GM12878 (cell line): Measurements from ENCODE around the gene THRB. TPM values are rescaled to one million over a fixed set of nuclear protein-coding genes. Genes with fewer than 3 reads are reported as not detected.

Experiments used
- ATAC-seq: fragments of 200-7000 bp; cut with Tn5 transposase; 3 replicates; pipeline ENCODE4 v1.9.1; 2020; ENCODE audit warnings: mild to moderate bottlenecking, moderate library complexity
- BruUV-seq: library from RNA; stranded (reverse); fragments of 400-500 nt; replicated peaks from 2 replicates; lab custom pipeline; 2021; lab: Mats Ljungman, UMichigan
- CTCF ChIA-PET: fragments of 300-600 bp; sonication (Branson Sonifier 250); formaldehyde crosslinking; extraction: SDS; loops from one replicate; lab custom pipeline; 2021; ENCODE audit warnings: inconsistent platforms; lab: Yijun Ruan, JAX
- POLR2A ChIA-PET: fragments of 350-600 bp; formaldehyde crosslinking; extraction: SDS; loops from one replicate; lab custom pipeline; 2021; ENCODE audit warnings: inconsistent platforms; lab: Charles Lee
- RAD21 ChIA-PET: fragments of 300-600 bp; sonication (Branson Sonifier 250); formaldehyde crosslinking; loops from one replicate; lab custom pipeline; 2023; ENCODE audit warnings: antibody characterized with exemption; ENCODE audit not compliant: unreplicated experiment; lab: Charles Lee
- SMC1A ChIA-PET: fragments of 300-600 bp; sonication (Branson Sonifier 250); formaldehyde crosslinking; loops from one replicate; lab custom pipeline; 2023; ENCODE audit not compliant: unreplicated experiment, uncharacterized antibody; lab: Charles Lee
- DNase-seq: peaks from one replicate; pipeline ENCODE4 v3.0.0-alpha.2; 2011; ENCODE audit warnings: low read depth, low spot score
- FAIRE-seq: peaks from 3 replicates; lab custom pipeline; 2011; peaks lifted over from hg19 to GRCh38; lab: Jason Lieb, UNC
- H2AFZ ChIP-seq: 2 replicates; pipeline ENCODE4 v1.6.0; 2011; ENCODE audit warnings: low read depth, low read length, control low read depth; ENCODE audit not compliant: control insufficient read depth
- H3K27ac ChIP-seq: 2 replicates; pipeline ENCODE4 v1.5.1; 2011; ENCODE audit warnings: control low read depth; ENCODE audit not compliant: control insufficient read depth, insufficient read depth
- H3K27me3 ChIP-seq, 2 experiments: replicated peaks in 1 of 2; 2 replicates each; pipeline versions ENCODE4 v1.6.0 to v1.6.1; 2011; ENCODE audit warnings: low read length in 1 of 2; ENCODE audit not compliant: control insufficient read depth in 2 of 2, insufficient read depth in 2 of 2
- H3K36me3 ChIP-seq, 2 experiments: 2 replicates each; pipeline ENCODE4 v1.5.1; 2011; ENCODE audit warnings: low read length in 1 of 2; ENCODE audit not compliant: control insufficient read depth in 2 of 2, insufficient read depth in 2 of 2
- H3K4me1 ChIP-seq: 2 replicates; pipeline ENCODE4 v1.6.1; 2011; ENCODE audit warnings: mild to moderate bottlenecking, low read length, moderate library complexity, mixed read lengths; ENCODE audit not compliant: control insufficient read depth, insufficient read depth
- H3K4me2 ChIP-seq: 2 replicates; pipeline ENCODE4 v1.6.0; 2011; ENCODE audit warnings: control low read depth; ENCODE audit not compliant: control insufficient read depth, insufficient read depth
- H3K4me3 ChIP-seq: fragments of 200-600 bp; sonication (generic); 2 replicates; pipeline ENCODE4 v1.5.1; 2016
- H3K79me2 ChIP-seq: 2 replicates; pipeline ENCODE4 v1.6.0; 2011; ENCODE audit warnings: low read length; ENCODE audit not compliant: control insufficient read depth, insufficient read depth
- H3K9ac ChIP-seq: 2 replicates; pipeline ENCODE4 v1.8.0; 2011; ENCODE audit warnings: low read length, control low read depth, mixed read lengths; ENCODE audit not compliant: control insufficient read depth, insufficient read depth
- H3K9me3 ChIP-seq: replicated peaks from 3 replicates; pipeline ENCODE4 v1.5.1; 2011; ENCODE audit warnings: mild to moderate bottlenecking, low read length; ENCODE audit not compliant: control insufficient read depth, insufficient read depth
- H4K20me1 ChIP-seq: 2 replicates; pipeline ENCODE4 v1.6.0; 2011; ENCODE audit not compliant: control insufficient read depth, insufficient read depth
- BHLHE40 ChIP-seq, 2 experiments: fragments of 450-650 bp in 1 of 2; IDR thresholded peaks; 2 replicates each; pipeline ENCODE4 v1.6.1; 2011 to 2017; ENCODE audit warnings: low read depth in 2 of 2, borderline replicate concordance in 1 of 2, improper control_type of control experiment in 1 of 2, low read length in 1 of 2, mild to moderate bottlenecking in 1 of 2
- JUND ChIP-seq: IDR thresholded peaks from 2 replicates; pipeline ENCODE4 v1.6.1; 2012; ENCODE audit warnings: low read depth, mild to moderate bottlenecking, low read length, improper control_type of control experiment, moderate library complexity
- PML ChIP-seq: IDR thresholded peaks from 2 replicates; pipeline ENCODE4 v1.6.1; 2012; ENCODE audit warnings: low read length, inconsistent platforms
- ZNF274 ChIP-seq: IDR thresholded peaks from one replicate; pipeline ENCODE4 v1.8.0; 2011; ENCODE audit not compliant: insufficient read length, insufficient read depth
- in situ Hi-C: fragments of 300-500 bp; cut with MboI; formaldehyde crosslinking; loops from 9 replicates; pipeline ENCODE4 v1.14.3; 2018; ENCODE audit warnings: mixed read lengths
- intact Hi-C: fragments of 100-400 bp; cut with micrococcal nuclease; formaldehyde crosslinking; loops from one replicate; pipeline ENCODE4 v1.14.2; 2022; ENCODE audit not compliant: unreplicated experiment
- polyA plus RNA-seq, 11 experiments: library from polyadenylated mRNA; depleted of rRNA in 4 of 11; unstranded in 6 of 11; stranded (reverse) in 5 of 11; fragments of >200 nt; fragmentation: Nextera tagmentation in 4 of 11; fragmentation: Illumina TruSeq in 1 of 11; extraction: Ambion mirVana in 4 of 11; extraction: Trizol in 1 of 11; gene quantifications; 1 replicate in 1 of 11; 2 replicates in 10 of 11; pipeline versions ENCODE4 v1.2.1 to v1.2.3, GENCODE V29; 2011 to 2016; ENCODE audit warnings: inconsistent platforms in 2 of 11, missing spikeins in 2 of 11, low read depth in 1 of 11
- total RNA-seq, 4 experiments: library from RNA; depleted of rRNA in 3 of 4; stranded (reverse); fragments of >200 nt in 3 of 4; fragmentation: Illumina TruSeq in 1 of 4; extraction: Trizol in 1 of 4; gene quantifications; 2 replicates each; pipeline versions ENCODE4 v1.2.1 to v1.2.3, GENCODE V29; 2013 to 2021
- TF ChIP-seq, protein P1 (sequence below): fragments of 450-650 bp; IDR thresholded peaks from 2 replicates; pipeline ENCODE4 v1.6.1; 2017; ENCODE audit warnings: mild to moderate bottlenecking, moderate library complexity

The THRB gene
- total and polyA plus RNA-seq, 10 of the 15 experiments (the other 5 are each of a cell fraction or from before 2014, with no cell fraction given) = 0.05 TPM; not detected in 9

GRCh38 chr3:24320601-24321000 is 174.0 kb downstream of the THRB start:
- no peak for FAIRE-seq
- CTCF ChIA-PET = no interaction called here
- H3K4me3 ChIP-seq = no peak overlapping the region
- in situ Hi-C loops = no loop called here
- POLR2A ChIA-PET = no interaction called here
- DNase-seq = no peak
- RAD21 ChIA-PET = no interaction called here
- H3K27me3 ChIP-seq = no peaks in the 10 kb centered on the region
- no TSS peak for BruUV-seq
- H3K9me3 ChIP-seq = no peaks in the 10 kb centered on the region
- no peak overlapping the region for H3K27ac ChIP-seq
- H3K36me3 ChIP-seq = no peaks in the 10 kb centered on the region
- no peak overlapping the region for H3K9ac ChIP-seq
- H3K4me2 ChIP-seq = no peak overlapping the region
- no peak overlapping the region for H2AFZ ChIP-seq
- no peaks in the 10 kb centered on the region for H4K20me1 ChIP-seq
- TF ChIP-seq PML = no peak
- TF ChIP-seq, protein P1, sequence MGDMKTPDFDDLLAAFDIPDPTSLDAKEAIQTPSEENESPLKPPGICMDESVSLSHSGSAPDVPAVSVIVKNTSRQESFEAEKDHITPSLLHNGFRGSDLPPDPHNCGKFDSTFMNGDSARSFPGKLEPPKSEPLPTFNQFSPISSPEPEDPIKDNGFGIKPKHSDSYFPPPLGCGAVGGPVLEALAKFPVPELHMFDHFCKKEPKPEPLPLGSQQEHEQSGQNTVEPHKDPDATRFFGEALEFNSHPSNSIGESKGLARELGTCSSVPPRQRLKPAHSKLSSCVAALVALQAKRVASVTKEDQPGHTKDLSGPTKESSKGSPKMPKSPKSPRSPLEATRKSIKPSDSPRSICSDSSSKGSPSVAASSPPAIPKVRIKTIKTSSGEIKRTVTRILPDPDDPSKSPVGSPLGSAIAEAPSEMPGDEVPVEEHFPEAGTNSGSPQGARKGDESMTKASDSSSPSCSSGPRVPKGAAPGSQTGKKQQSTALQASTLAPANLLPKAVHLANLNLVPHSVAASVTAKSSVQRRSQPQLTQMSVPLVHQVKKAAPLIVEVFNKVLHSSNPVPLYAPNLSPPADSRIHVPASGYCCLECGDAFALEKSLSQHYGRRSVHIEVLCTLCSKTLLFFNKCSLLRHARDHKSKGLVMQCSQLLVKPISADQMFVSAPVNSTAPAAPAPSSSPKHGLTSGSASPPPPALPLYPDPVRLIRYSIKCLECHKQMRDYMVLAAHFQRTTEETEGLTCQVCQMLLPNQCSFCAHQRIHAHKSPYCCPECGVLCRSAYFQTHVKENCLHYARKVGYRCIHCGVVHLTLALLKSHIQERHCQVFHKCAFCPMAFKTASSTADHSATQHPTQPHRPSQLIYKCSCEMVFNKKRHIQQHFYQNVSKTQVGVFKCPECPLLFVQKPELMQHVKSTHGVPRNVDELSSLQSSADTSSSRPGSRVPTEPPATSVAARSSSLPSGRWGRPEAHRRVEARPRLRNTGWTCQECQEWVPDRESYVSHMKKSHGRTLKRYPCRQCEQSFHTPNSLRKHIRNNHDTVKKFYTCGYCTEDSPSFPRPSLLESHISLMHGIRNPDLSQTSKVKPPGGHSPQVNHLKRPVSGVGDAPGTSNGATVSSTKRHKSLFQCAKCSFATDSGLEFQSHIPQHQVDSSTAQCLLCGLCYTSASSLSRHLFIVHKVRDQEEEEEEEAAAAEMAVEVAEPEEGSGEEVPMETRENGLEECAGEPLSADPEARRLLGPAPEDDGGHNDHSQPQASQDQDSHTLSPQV = no peak
- TF ChIP-seq ZNF274 = no peak
- TF ChIP-seq BHLHE40 (IDR thresholded peaks at IDR 0.05; ENCODE audit: borderline replicate concordance in 1 of 2, low read depth in 2 of 2, low read length in 1 of 2) = no peak
- no peak for TF ChIP-seq JUND
- intact Hi-C loops = no loop called here
- H3K4me1 ChIP-seq = no peaks in the 10 kb centered on the region
- no peak for ATAC-seq
- H3K79me2 ChIP-seq = no peaks in the 10 kb centered on the region
- SMC1A ChIA-PET = no interaction called here
